DMS114 treated with DMSO at 0.1 percent for 48 hours (cell line): ENCODE data around the gene SIPA1L3.

Experiments
- DNase-seq: peaks from one replicate; lab custom pipeline; 2025; ENCODE audit not compliant: unreplicated experiment; lab: John Stamatoyannopoulos, UW

Gene SIPA1L3

GRCh38 chr19:37995346-37995745 is 88.3 kb downstream of the SIPA1L3 start:
- DNase-seq, result no peak

DNA sequence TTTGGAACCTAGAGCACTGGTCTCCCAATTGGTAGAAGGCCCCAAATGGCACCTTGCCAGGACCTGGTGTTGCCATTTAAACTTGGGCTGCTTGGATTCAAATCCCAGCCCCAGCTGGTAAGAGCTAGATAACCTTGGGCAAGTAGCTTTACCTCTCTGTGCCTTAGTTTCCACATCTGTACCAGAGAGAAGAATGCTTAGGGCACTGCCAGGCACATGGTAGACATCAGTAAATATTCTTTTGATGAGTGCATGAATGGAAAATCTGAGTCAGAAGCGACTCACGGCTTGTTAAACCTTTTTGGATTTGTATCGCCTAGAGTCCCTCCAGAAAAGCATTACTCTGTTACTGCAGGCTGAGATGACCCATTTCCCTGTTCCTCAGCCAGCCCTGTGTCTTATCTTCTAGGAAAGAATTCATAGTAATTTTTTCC is 90.9 kb downstream of the SIPA1L3 start:
- no peak for DNase-seq

DNA sequence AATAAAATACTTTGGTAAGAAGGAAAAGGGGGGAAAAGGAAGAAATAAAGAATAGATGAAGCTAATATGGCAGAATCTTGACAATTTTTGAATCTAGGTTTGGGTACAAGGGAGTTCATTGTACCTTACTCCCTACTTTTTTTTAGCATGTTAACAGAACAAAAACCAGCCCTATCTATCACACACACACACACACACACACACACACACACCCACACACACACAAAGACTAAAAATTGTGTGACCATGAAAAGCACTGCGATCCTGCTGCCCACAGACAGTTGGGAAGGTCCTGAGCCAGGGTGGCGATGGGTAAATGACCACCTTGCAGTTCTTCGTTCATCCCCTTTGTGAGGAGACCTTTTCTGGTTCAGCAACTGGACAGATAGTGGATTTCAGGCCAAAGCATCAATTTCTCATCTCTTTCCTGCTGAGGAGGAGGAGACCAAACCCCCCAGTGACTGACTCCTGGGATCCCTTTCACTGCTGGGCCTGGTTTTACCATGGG is 91.8 kb downstream of the SIPA1L3 start:
- no peak for DNase-seq

- DNase-seq, result no peak
These were observed 92.6 kb downstream of the SIPA1L3 start for GRCh38 chr19:37999309-38000213.

DNA sequence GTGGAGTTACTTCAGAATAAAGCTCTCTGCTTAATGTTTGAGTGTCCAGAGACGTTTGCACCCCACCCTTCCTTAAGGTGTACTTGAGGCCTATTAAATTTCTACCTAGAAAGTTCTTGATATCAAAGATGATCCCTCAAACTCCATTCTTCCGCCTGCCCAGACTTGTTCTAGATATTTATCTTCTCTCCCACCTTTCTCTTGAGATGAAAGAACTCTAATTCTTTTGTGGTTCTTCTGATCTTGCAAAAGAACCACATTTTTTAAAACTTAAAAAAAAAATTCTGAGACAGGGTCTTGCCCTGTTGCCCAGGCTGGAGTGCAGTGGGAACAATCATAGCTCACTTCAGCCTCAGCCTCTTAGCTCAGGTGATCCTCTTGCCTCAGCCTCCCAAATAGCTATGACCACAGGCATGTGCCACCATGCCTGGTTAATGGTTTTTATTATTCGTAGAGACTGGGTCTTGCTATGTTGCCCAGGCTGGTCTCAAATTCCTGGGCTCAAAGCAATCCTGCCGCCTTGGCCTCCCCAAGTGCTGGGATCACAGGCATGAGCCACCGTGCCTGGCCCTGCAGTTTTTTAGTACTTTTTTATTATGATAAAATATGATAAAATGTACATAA is 94.3 kb downstream of the SIPA1L3 start:
- DNase-seq, result no peak

DNA sequence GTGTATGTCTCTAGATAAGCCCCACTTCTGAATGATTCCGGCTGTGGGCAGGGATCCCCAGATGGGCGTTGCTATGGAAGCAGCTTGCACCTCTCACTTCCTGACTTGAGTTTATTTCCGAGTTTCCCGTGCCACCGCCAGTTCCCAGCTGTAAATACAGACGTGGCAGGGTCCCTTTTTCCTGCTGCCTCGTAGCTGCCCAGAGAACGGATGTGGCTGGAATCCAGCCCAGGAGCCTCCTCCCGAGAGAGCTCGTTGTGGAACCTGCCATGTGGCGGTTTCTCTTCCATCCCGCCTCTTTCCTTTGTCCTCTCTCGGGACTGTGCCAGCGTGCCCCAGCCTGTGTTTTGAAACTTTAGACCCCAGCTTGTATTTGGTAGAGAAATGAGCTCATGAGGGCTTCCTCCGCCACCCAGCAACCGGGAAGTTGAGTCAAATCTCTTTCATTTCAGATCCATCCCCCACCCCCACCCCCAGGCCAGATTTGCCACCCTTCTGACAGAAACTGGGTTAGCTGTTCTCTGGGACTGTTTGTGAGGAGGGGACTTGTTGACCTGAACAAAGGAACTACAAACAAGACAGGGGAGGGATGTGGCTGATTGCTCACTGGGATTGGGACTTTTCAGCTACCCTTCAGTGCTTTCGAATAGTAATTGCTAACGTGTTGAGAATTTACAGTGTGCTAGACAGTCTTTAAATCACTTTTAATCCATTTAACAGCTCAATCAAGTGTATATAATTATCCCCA is 96.6 kb downstream of the SIPA1L3 start:
- no peak for DNase-seq

- no peak for DNase-seq
These were observed 97.1 kb downstream of the SIPA1L3 start for GRCh38 chr19:38004186-38004520.

DNA sequence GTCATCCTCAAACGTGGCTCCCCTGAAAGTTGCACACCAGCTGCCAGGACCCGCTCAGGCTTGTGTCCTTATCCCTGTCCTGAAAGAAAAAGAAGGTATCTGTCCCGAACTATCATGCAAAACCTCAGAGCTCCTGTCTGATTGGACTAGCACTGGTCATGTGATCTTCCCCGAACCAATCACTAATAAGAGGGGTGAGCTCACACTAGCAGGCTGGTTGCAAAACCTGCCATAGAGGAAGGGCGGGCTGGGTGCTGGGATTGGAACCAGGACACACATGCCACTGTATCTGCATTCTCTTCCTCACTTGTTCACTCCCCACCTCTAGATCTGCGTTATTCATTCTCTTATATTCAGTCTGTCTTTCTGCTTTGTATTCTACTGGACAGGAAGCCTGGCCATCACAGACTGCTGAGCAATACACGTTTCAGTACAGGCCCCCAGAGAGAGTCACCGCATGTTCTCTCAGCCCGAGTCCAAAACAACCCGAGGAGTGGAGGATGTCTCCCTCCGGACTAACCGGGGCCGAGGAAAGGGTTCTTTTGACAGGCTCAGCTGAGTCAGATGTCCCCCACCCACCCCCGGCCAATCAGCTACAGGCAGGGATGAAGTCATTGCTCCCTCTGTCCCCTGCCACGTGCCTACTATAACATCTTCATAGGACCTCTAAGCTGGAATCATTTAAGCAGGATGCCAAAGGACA is 97.7 kb downstream of the SIPA1L3 start:
- DNase-seq, result no peak

DNA sequence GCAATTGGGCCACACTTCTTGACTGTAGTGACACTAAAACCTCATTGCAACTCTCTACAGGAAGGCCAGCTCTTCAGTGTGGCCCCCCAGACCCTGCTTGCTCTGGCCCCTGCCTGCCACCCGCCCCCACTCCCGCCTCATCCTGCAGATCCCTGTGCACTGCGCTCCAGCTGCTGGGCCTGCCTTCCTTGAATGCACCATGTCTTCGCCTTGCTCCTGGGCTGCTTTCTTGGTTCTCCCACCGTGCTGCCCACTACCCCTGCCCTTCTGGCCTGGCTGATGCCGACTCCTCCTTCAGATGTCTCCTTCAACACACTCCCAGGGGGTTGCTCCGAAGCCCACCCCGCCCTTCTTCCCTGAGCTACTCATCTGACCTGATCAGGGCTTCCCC is 98.2 kb downstream of the SIPA1L3 start:
- DNase-seq, result no peak

- DNase-seq, result no peak
These were observed 99.5 kb downstream of the SIPA1L3 start for GRCh38 chr19:38006361-38007045.

GRCh38 chr19:38009650-38010242 is 102.7 kb downstream of the SIPA1L3 start:
- DNase-seq, result no peak

GRCh38 chr19:38011426-38011825 is 104.4 kb downstream of the SIPA1L3 start:
- no peak for DNase-seq

- DNase-seq, result no peak
These were observed 105.3 kb downstream of the SIPA1L3 start for GRCh38 chr19:38012290-38012689.

DNA sequence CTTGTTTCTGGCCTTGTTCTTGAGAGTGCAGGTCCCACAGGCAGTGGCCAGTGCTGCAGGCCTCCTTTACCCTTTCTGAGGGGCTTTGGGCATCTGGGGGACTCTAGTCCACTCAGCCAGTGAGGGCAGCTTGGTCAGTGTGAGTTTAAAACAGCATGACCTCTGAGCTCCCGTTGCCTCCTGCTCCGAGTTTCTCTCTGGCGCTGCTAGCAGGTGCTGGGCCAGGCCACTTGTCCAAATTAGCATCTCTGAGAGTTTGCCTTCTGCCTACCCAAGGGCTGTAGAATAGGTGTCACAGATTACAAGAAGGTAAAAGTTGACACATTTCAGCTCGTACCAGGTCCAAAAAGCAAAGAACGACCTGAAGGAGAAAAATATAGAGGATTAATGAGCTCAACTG is 105.9 kb downstream of the SIPA1L3 start:
- no peak for DNase-seq

- no peak for DNase-seq
These were observed 107.0 kb downstream of the SIPA1L3 start for GRCh38 chr19:38013913-38014580.

DNA sequence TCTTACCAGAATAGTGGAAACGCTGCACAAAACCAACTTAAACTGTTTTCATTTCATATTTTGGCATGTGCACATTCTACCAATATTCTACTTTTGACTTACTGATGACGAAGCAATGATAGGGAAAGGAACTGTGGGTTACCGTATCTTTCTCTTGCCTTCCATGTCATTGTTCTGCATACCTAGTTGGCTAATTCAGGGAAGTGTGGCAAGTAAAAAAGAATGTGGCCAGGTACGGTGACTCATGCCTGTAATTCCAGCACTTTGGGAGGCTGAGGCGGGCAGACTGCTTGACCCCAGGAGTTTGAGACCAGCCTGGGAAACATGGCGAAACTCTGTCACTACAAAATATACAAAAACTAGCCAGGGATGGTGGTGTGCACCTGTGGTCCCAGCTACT is 108.2 kb downstream of the SIPA1L3 start:
- no peak for DNase-seq

- no peak for DNase-seq
These were observed 108.8 kb downstream of the SIPA1L3 start for GRCh38 chr19:38015761-38016160.

DNA sequence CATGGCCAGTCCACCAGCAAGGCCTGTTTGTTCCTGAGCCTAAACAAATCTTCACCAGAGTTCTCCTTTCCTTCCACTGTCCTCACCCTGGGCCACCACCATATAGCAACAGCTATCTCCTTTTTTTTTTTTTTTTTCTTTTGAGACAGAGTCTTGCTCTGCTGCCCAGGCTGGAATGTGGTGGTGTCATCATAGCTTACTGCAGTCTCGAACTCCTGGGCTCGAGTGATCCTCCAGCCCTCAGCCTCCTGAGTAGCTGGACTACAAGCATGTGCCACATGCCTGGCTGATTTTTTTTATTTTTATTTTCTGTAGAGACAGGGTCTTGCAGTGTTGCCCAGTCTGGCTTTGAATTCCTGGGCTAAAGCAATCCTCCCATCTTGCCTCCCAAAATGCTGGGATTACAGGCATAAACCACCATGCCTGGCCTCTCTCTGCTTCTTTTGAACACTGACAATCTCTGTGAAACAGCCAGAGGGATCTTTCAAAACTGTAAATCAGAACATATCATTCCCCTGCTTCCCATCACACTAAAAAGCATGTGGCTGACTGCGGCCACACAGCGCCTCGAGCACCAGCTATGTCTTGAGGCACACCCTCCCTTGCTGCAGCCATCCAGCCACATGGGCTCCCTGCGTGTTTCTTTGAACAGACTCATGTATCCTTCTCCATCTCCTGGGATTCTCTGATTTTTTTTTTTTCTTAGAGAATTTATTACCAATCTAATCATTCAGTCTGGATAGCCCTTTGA is 110.6 kb downstream of the SIPA1L3 start:
- no peak for DNase-seq
